HUES48 (cell line): ENCODE data around the gene BABAM2.

Source experiments
- H3K27ac ChIP-seq: one replicate; pipeline ENCODE4 v1.7.0; 2013; ENCODE audit warnings: low read depth, low read length, inconsistent platforms
- H3K27me3 ChIP-seq: 2 replicates; pipeline ENCODE4 v1.6.1; 2013; ENCODE audit warnings: mild to moderate bottlenecking, low read length; ENCODE audit not compliant: control insufficient read depth, insufficient read depth
- H3K36me3 ChIP-seq: 2 replicates; pipeline ENCODE4 v1.6.1; 2013; ENCODE audit warnings: low read length; ENCODE audit not compliant: control insufficient read depth, insufficient read depth
- H3K4me1 ChIP-seq: 2 replicates; pipeline ENCODE4 v1.6.1; 2013; ENCODE audit warnings: mild to moderate bottlenecking, low read length; ENCODE audit not compliant: control insufficient read depth, insufficient read depth
- H3K4me3 ChIP-seq: 2 replicates; pipeline ENCODE4 v1.5.1; 2013; ENCODE audit warnings: mild to moderate bottlenecking, low read depth, low read length
- H3K9ac ChIP-seq: 2 replicates; pipeline ENCODE4 v1.6.1; 2013; ENCODE audit warnings: mild to moderate bottlenecking, low read depth, low read length, moderate library complexity
- H3K9me3 ChIP-seq: 2 replicates; pipeline ENCODE4 v1.6.1; 2013; ENCODE audit warnings: low read length; ENCODE audit not compliant: control insufficient read depth, insufficient read depth

BABAM2 gene

DNA sequence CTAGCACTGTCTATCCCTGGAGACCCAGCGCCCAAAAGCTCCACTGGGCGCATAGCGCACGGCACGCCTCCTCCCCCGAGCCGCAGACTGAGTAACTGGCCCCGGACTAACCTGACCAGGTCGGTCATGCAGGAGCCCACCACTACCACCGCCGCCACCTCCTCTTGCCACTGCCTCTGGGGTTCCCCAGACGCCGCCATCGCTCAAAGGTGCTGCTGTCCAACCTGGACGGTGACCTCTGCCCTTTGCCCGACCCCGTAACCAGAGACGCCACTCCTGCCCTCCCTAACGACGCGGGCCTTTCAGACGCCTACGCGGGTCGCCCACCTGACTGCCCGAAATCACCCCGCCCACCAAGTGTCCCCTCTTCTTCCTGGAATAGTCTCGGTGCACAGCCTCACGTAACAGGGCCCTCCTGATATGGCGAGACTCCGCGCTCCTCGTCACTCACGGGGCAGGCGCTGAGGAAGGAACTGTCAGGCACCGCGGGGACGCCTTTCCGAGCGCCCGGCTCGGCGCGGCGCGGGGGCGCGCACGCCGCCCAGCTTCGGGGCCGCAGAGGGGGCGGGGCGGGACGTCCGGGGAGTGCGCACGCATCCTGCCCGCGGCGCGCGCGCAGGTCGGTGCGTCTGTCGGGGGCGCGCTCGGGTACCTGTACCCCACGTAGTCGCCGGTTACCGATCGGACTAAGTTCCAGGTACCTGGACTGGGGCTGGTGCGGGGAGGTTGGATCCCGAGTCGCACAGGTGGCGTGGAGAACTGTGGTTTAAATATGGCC is at the start of gene BABAM2, which contains the start of gene RBKS:
Gene BABAM2, plus strand, starts transcription at position 584 of the 778 bp plus-strand sequence. CDS start 3,828 bp downstream, outside the sequence.
Gene RBKS, minus strand, starts transcription at position 242 of the 778 bp plus-strand sequence. Its CDS starts 42 bp downstream, at position 200.
- H3K4me3 ChIP-seq: peak within 1 kb of the TSS; percentile 95

DNA sequence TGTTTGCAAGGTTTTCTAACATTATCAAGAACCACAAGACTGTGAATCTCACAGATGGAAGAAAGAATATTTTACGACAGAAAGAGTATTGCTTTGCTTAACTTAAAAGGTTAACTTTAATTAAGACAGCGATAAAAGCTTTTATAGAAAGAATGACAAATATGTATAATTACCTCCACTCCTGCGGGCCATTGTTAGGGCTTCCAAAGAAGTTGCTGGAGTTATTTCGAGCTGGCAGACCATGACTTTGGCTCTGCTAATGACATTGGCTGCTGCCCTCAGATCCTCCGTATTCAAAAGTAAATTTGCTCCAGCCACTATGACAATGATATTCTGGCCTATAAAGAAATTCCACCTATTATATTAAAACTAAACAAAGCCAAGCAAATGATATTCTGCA is 47.6 kb upstream of the BABAM2 start:
- Histone ChIP-seq H3K9ac (no peak overlapping the region), H3K9me3 (no peaks in the 10 kb centered on the region)

More for the DNA sequence above, at the start of gene BABAM2, which contains the start of gene RBKS:
- Histone ChIP-seq H3K4me1 (peaks cover 6% of the 10 kb centered on the region; the same call in 1 of the 2 replicates), H3K36me3 (0 out of 2 replicates have a peak, but pooled peaks cover 4% of the 10 kb centered on the region), H3K9me3 (no peaks in the 10 kb centered on the region), H3K27ac (peak within 1 kb of the TSS; percentile 93), H3K9ac (peak within 1 kb of the TSS; percentile 96), H3K27me3 (no peaks in the 10 kb centered on the region)

DNA sequence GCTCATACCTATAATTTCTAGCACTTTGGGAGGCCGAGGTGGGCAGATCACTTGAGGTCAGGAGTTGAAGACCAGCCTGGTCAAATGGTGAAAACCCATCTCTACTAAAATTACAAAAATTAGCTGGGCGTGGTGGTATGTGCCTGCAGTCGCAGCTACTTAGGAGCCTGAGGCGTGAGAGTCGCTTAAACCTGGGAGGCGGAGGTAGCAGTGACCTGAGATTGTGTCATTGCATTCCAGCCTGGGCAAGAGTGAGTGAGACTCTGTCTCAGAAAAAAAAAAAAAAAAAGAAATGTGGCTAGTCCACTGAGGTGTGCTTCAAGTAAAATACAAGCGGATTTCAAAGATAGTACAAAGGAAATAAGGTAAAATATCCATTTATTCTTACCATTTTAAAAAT is 46.5 kb upstream of the BABAM2 start:
- Histone ChIP-seq H3K36me3 (no peaks in the 10 kb centered on the region), H3K27ac (no peak overlapping the region)

More for the DNA sequence above, 47.6 kb upstream of the BABAM2 start:
- Histone ChIP-seq H3K36me3 (no peaks in the 10 kb centered on the region), H3K4me1 (no peaks in the 10 kb centered on the region), H3K4me3 (no peak overlapping the region), H3K27ac (no peak overlapping the region), H3K27me3 (no peaks in the 10 kb centered on the region)

DNA sequence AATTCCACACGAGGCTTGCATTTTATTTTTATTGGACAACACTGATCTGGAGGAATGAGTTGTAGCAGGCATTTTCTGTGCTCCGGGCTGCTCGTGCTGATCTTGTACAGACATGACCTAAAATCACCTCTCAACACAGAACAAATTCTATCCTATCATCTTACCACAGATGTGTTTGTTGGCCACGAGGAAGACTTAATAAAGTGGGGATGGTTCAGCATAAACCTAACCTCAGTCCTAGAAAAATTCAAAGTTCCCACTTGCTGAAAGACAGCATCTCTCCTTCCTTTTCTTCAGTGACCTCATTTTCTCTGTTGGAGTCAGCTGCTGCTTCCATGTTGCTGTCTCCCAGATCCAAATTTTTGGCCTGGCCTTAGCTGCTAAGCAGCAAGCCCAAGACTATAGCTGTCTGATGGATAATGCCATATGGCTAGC is 45.7 kb upstream of the BABAM2 start:
- Histone ChIP-seq H3K27me3 (no peaks in the 10 kb centered on the region), H3K4me1 (no peaks in the 10 kb centered on the region), H3K9ac (no peak overlapping the region), H3K9me3 (no peaks in the 10 kb centered on the region), H3K27ac (no peak overlapping the region), H3K36me3 (no peaks in the 10 kb centered on the region), H3K4me3 (no peak overlapping the region)

More for the DNA sequence above, 46.5 kb upstream of the BABAM2 start:
- Histone ChIP-seq H3K9me3 (no peaks in the 10 kb centered on the region), H3K4me1 (no peaks in the 10 kb centered on the region), H3K27me3 (no peaks in the 10 kb centered on the region), H3K9ac (no peak overlapping the region), H3K4me3 (no peak overlapping the region)

DNA sequence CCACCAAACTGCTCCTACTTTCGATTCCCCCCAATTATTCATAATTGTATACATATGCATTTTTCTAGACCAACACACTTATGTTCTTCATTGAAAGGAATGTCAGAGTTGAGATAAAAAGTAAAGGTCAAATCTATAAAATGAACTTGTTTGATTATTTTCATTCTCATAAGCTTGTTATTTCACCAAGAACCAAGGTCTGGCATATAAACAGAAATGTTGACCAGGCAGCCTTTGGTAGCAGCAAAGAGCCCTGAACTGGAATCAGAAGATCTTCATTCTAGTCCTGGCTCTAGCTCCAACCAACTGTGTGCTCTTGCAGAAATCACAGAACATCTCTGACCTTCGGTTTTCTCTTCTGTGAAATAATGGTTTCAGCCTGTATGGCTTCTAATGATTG is 43.2 kb upstream of the BABAM2 start:
- Histone ChIP-seq H3K4me3 (no peak overlapping the region), H3K9ac (no peak overlapping the region), H3K27me3 (no peaks in the 10 kb centered on the region), H3K9me3 (no peaks in the 10 kb centered on the region), H3K4me1 (no peaks in the 10 kb centered on the region), H3K27ac (no peak overlapping the region), H3K36me3 (no peaks in the 10 kb centered on the region)

DNA sequence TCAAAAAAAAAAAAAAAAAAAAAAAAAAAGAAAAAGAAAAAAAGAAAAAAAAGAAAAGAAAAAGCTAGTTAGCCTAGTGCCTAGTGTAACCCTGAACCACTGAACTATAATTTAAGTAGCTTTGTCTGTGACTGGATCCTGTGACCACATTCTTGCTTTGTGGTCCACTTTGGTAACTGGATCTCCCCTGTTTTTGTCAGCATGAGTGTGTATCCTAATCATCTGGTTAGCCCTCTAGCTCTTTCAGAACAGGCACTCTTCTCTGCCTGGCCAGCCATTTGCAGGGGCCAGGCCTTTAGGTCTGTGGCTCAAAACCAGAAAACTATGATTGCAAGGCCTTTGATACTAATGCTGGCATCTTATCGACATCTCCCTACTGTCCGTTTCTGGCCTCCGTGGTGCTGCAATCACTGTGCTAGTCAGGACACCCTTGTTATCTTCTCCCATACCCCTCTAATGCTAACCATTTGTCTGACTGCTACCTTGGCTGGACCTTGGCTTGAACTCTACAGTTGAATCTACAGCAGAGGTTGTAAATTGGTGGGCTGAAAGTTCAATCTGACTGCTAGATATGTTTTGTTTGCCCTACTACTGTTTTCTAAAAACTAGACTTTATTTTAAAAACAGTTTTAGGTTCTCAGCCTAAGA is 40.8 kb upstream of the BABAM2 start:
- H3K27ac ChIP-seq: no peak overlapping the region
- H3K9ac ChIP-seq: no peak overlapping the region
- H3K9me3 ChIP-seq: no peaks in the 10 kb centered on the region
- H3K4me1 ChIP-seq: no peaks in the 10 kb centered on the region
- H3K36me3 ChIP-seq: no peaks in the 10 kb centered on the region
- H3K4me3 ChIP-seq: no peak overlapping the region
- H3K27me3 ChIP-seq: no peaks in the 10 kb centered on the region

DNA sequence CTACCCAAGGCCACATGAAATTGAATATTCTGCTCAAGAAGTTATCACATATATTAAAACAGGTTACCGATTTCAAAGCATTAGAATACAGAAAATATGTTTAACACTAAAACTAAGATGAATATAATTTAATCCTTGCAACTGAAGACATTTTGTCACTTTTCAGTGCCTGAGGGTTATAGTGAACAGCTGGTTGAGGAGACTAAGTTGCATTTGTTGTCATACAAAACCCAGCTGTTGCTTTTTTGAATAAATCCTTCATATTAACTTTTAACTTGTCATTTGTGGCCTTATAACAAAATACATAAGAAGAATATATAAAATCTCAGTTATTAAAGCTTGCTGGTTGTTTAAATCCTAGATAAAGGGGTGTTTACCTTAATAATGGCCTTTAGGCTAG is 37.8 kb upstream of the BABAM2 start:
- no peak overlapping the region for H3K27ac ChIP-seq
- no peak overlapping the region for H3K4me3 ChIP-seq
- peaks cover 2% of the 10 kb centered on the region; the same call in 1 of the 2 replicates for H3K9me3 ChIP-seq
- H3K4me1 ChIP-seq: no peaks in the 10 kb centered on the region
- H3K9ac ChIP-seq: no peak overlapping the region
- H3K36me3 ChIP-seq: no peaks in the 10 kb centered on the region
- no peaks in the 10 kb centered on the region for H3K27me3 ChIP-seq

DNA sequence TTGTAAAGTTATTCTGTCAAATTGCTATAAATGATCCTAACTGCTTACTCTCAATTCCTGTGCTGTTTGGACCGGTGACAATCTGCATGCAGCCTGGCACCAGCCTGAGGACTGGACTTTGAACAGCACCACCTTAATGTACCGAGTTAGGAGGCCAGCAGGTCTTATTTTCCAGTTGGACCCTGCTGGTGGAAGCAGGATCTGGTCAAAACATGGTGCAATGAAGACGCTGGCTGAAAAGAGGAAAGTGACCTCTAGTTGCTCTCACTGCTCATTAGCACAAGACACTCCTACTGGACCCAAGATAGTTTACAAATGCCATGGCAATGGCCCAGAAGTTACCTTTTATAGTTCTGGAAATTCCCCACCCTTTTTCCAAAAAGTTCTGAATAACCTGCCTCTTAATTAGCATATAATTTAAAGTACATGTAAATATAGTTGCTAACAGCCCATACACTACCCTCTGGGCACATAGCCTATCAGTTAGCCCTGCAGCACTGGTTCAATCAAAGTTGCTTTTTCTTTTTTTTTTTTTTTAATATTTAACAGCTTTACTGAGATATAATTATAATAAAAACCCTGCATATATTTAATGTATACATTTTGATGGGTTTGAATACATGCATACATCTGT is 36.2 kb upstream of the BABAM2 start:
- Histone ChIP-seq H3K9ac (no peak overlapping the region), H3K27me3 (no peaks in the 10 kb centered on the region), H3K4me1 (no peaks in the 10 kb centered on the region), H3K27ac (no peak overlapping the region), H3K9me3 (peaks cover 5% of the 10 kb centered on the region; the same call in 1 of the 2 replicates), H3K4me3 (no peak overlapping the region), H3K36me3 (no peaks in the 10 kb centered on the region)

DNA sequence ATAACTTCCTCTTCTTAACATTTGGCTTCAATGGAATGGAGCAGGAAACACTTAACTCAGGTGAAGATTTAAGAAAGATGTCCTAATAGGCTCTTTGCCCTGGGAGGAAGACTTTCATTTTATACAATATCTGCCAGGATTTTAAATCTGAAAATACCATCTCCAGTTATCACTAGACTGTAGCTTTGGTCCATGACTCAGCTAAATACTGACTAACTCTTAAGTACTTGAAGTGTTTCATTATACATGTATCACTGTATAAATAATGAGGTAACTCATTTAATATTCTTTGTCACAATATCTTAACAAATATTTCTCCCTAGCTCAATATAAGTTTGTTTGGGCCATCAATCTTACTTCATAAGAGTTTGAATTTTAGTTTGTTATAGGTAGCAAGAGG is 35.1 kb upstream of the BABAM2 start:
- Histone ChIP-seq H3K4me1 (no peaks in the 10 kb centered on the region), H3K27ac (no peak overlapping the region), H3K9me3 (peaks cover 5% of the 10 kb centered on the region; the same call in 1 of the 2 replicates), H3K4me3 (no peak overlapping the region), H3K9ac (no peak overlapping the region), H3K36me3 (no peaks in the 10 kb centered on the region), H3K27me3 (no peaks in the 10 kb centered on the region; the same call in none of the 2 replicates)

DNA sequence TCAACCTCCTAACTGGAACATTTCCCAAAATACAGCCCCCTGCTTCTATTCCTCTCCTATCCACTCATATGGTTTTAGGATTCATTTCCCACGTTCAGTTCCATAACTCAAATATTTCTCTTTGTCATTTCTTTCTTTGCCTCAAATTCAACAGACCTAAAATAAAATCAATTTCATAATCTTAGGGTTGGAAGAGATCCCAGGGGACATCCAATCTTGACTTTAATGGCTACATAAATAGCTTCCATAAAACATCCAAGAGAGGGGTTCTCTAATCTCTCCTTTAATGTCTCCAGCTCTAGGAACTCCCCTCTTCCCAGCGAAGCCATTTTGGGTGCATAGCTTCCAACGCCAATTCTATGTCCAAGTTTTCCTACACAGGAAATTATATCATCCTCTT is 34.1 kb upstream of the BABAM2 start:
- no peak overlapping the region for H3K9ac ChIP-seq
- no peaks in the 10 kb centered on the region for H3K4me1 ChIP-seq
- H3K36me3 ChIP-seq: no peaks in the 10 kb centered on the region
- H3K4me3 ChIP-seq: no peak overlapping the region
- H3K27me3 ChIP-seq: no peaks in the 10 kb centered on the region; the same call in none of the 2 replicates
- peaks cover 5% of the 10 kb centered on the region; the same call in 1 of the 2 replicates for H3K9me3 ChIP-seq
- H3K27ac ChIP-seq: no peak overlapping the region
